IMR-90 (cell line): Measurements from ENCODE around the gene THY1. TPM values are rescaled to one million over a fixed set of nuclear protein-coding genes. Genes with fewer than 3 reads are reported as not detected.
A peak's percentile ranks its signal among the peaks of the same experiment; 100 is the strongest.

Experiments used
- ATAC-seq: fragments of 200-7000 bp; cut with Tn5 transposase; 2 replicates; pipeline ENCODE4 v1.9.1; 2020; ENCODE audit warnings: low read depth, mild to moderate bottlenecking, moderate library complexity
- BruUV-seq: library from RNA; stranded (reverse); fragments of 400-500 nt; replicated peaks from 2 replicates; lab custom pipeline; 2021; lab: Mats Ljungman, UMichigan
- CTCF ChIA-PET: fragments of 300-600 bp; formaldehyde crosslinking; extraction: SDS; loops from one replicate; lab custom pipeline; 2021; ENCODE audit warnings: antibody characterized with exemption; lab: Yijun Ruan, JAX
- POLR2A ChIA-PET: fragments of 300-600 bp; sonication (Branson Sonifier 250); formaldehyde crosslinking; loops from one replicate; lab custom pipeline; 2022; ENCODE audit warnings: antibody characterized with exemption; ENCODE audit not compliant: unreplicated experiment; lab: Charles Lee
- DNase-seq: peaks from one replicate; pipeline ENCODE4 v3.0.0; 2013
- H2AFZ ChIP-seq: replicated peaks from 2 replicates; pipeline ENCODE3; 2013; ENCODE audit warnings: low read length, mild to moderate bottlenecking; ENCODE audit not compliant: poor library complexity
- H2AK5ac ChIP-seq: 2 replicates; pipeline ENCODE4 v1.6.1; 2013; ENCODE audit warnings: low read depth, low read length, inconsistent platforms
- H2AK9ac ChIP-seq: replicated peaks from 2 replicates; pipeline ENCODE3; 2013; ENCODE audit warnings: mild to moderate bottlenecking, low read depth, low read length, moderate library complexity; ENCODE audit not compliant: poor library complexity
- H2BK120ac ChIP-seq: 2 replicates; pipeline ENCODE4 v1.6.1; 2013; ENCODE audit warnings: low read depth, low read length, inconsistent platforms
- H2BK15ac ChIP-seq: 3 replicates; pipeline ENCODE4 v1.6.1; 2013; ENCODE audit warnings: low read depth, low read length, inconsistent platforms
- H2BK20ac ChIP-seq: 2 replicates; pipeline ENCODE4 v1.6.1; 2013; ENCODE audit warnings: low read depth, mild to moderate bottlenecking, inconsistent platforms, low read length, moderate library complexity
- H2BK5ac ChIP-seq: 2 replicates; pipeline ENCODE4 v1.6.1; 2013; ENCODE audit warnings: mild to moderate bottlenecking, low read depth, low read length, inconsistent platforms; ENCODE audit not compliant: poor library complexity, severe bottlenecking
- H3K14ac ChIP-seq: replicated peaks from 2 replicates; pipeline ENCODE4 v1.6.1; 2013; ENCODE audit warnings: low read depth, low read length, inconsistent platforms
- H3K18ac ChIP-seq: 2 replicates; pipeline ENCODE4 v1.6.1; 2013; ENCODE audit warnings: low read depth, low read length, control low read depth
- H3K23ac ChIP-seq: 2 replicates; pipeline ENCODE4 v1.6.1; 2013; ENCODE audit warnings: low read depth, low read length, inconsistent platforms
- H3K27ac ChIP-seq: 2 replicates; pipeline ENCODE4 v1.5.1; 2013; ENCODE audit warnings: mild to moderate bottlenecking, control low read depth, low read length; ENCODE audit not compliant: insufficient read depth
- H3K27me3 ChIP-seq: 2 replicates; pipeline ENCODE4 v1.6.1; 2013; ENCODE audit warnings: low read length; ENCODE audit not compliant: control insufficient read depth, insufficient read depth
- H3K36me3 ChIP-seq: 2 replicates; pipeline ENCODE4 v1.6.1; 2013; ENCODE audit warnings: low read length, mixed read lengths; ENCODE audit not compliant: control insufficient read depth, insufficient read depth
- H3K4ac ChIP-seq: 2 replicates; pipeline ENCODE4 v1.6.1; 2013; ENCODE audit warnings: low read depth, low read length, inconsistent platforms
- H3K4me1 ChIP-seq: 2 replicates; pipeline ENCODE4 v1.6.1; 2013; ENCODE audit warnings: low read length, mixed read lengths; ENCODE audit not compliant: control insufficient read depth, insufficient read depth
- H3K4me2 ChIP-seq: 2 replicates; pipeline ENCODE4 v1.6.1; 2013; ENCODE audit warnings: low read depth, mild to moderate bottlenecking, control low read depth, low read length, moderate library complexity
- H3K4me3 ChIP-seq: 2 replicates; pipeline ENCODE4 v1.5.1; 2013; ENCODE audit warnings: low read depth, mild to moderate bottlenecking, control low read depth, low read length, moderate library complexity; ENCODE audit not compliant: insufficient read depth
- H3K56ac ChIP-seq: 2 replicates; pipeline ENCODE4 v1.6.1; 2013; ENCODE audit warnings: low read length, inconsistent platforms; ENCODE audit not compliant: insufficient read depth; ENCODE audit errors: extremely low read depth
- H3K79me1 ChIP-seq, 2 experiments: 2 replicates each; pipeline ENCODE4 v1.6.1; 2013; ENCODE audit warnings: low read length in 2 of 2, inconsistent platforms in 1 of 2, low read depth in 1 of 2
- H3K9ac ChIP-seq: 2 replicates; pipeline ENCODE4 v1.6.1; 2013; ENCODE audit warnings: low read depth, low read length, control low read depth
- H3K9me1 ChIP-seq: 2 replicates; pipeline ENCODE4 v1.6.1; 2013; ENCODE audit warnings: low read length, inconsistent platforms; ENCODE audit not compliant: insufficient read depth
- H3K9me3 ChIP-seq: 2 replicates; pipeline ENCODE4 v1.6.1; 2013; ENCODE audit warnings: low read length; ENCODE audit not compliant: control insufficient read depth, insufficient read depth
- H4K20me1 ChIP-seq: 2 replicates; pipeline ENCODE4 v1.6.1; 2013; ENCODE audit warnings: low read length, inconsistent platforms; ENCODE audit not compliant: insufficient read depth
- H4K5ac ChIP-seq: 2 replicates; pipeline ENCODE4 v1.6.1; 2013; ENCODE audit warnings: mild to moderate bottlenecking, low read depth, low read length, control low read depth
- H4K8ac ChIP-seq, 2 experiments: 2 replicates each; pipeline ENCODE4 v1.6.1; 2013; ENCODE audit warnings: low read depth in 2 of 2, low read length in 2 of 2, control low read depth in 1 of 2, inconsistent platforms in 1 of 2
- H4K91ac ChIP-seq: 2 replicates; pipeline ENCODE4 v1.6.1; 2013; ENCODE audit warnings: low read depth, low read length, inconsistent platforms; ENCODE audit not compliant: insufficient read depth
- BHLHE40 ChIP-seq: fragments of 150-350 bp; IDR thresholded peaks from 2 replicates; pipeline ENCODE4 v1.6.1; 2016; ENCODE audit warnings: mild to moderate bottlenecking, low read depth, low read length
- CEBPB ChIP-seq: IDR thresholded peaks from 2 replicates; pipeline ENCODE4 v1.6.1; 2012; ENCODE audit warnings: low read depth, low read length, improper control_type of control experiment
- CHD1 ChIP-seq: IDR thresholded peaks from 2 replicates; pipeline ENCODE4 v1.6.1; 2012; ENCODE audit warnings: low read depth, low read length, improper control_type of control experiment
- FOS ChIP-seq: fragments of 150-350 bp; IDR thresholded peaks from 2 replicates; pipeline ENCODE4 v1.6.1; 2016; ENCODE audit warnings: low read depth, low read length
- MAFK ChIP-seq: IDR thresholded peaks from 2 replicates; pipeline ENCODE4 v1.6.1; 2012; ENCODE audit warnings: low read depth, low read length, improper control_type of control experiment
- MAZ ChIP-seq: IDR thresholded peaks from 2 replicates; pipeline ENCODE4 v1.6.1; 2012; ENCODE audit warnings: low read depth, mild to moderate bottlenecking, low read length, improper control_type of control experiment, moderate library complexity, borderline replicate concordance
- MXI1 ChIP-seq: IDR thresholded peaks from 2 replicates; pipeline ENCODE4 v1.6.1; 2012; ENCODE audit warnings: low read depth, mild to moderate bottlenecking, low read length, moderate library complexity, borderline replicate concordance
- NFE2L2 ChIP-seq: fragments of 150-350 bp; IDR thresholded peaks from 2 replicates; pipeline ENCODE4 v1.6.1; 2016; ENCODE audit warnings: low read depth, mild to moderate bottlenecking, low read length
- POLR2A ChIP-seq: IDR thresholded peaks from 2 replicates; pipeline ENCODE4 v1.6.1; 2012; ENCODE audit warnings: mild to moderate bottlenecking, low read depth, low read length
- RAD21 ChIP-seq: IDR thresholded peaks from 2 replicates; pipeline ENCODE4 v1.6.1; 2012; ENCODE audit warnings: low read length, improper control_type of control experiment
- RCOR1 ChIP-seq: IDR thresholded peaks from 2 replicates; pipeline ENCODE4 v1.6.1; 2012; ENCODE audit warnings: mild to moderate bottlenecking, low read length, improper control_type of control experiment; ENCODE audit not compliant: insufficient replicate concordance
- RFX5 ChIP-seq: IDR thresholded peaks from 2 replicates; pipeline ENCODE4 v1.8.0; 2012; ENCODE audit warnings: low read depth, mild to moderate bottlenecking, low read length, moderate library complexity
- SMC3 ChIP-seq: fragments of 150-350 bp; IDR thresholded peaks from 2 replicates; pipeline ENCODE4 v1.6.1; 2016; ENCODE audit warnings: low read depth, mild to moderate bottlenecking, antibody characterized with exemption, low read length, moderate library complexity
- whole genome bisulfite sequencing, 2 experiments: methylation state at CpG; one replicate each; pipeline versions ENCODE4 v1.1.5 to v1.1.7; 2013; ENCODE audit warnings: missing lambda C conversion rate in 2 of 2; ENCODE audit not compliant: insufficient read length in 1 of 2; ENCODE audit errors: extremely low coverage in 2 of 2; 5-methylcytosine and 5-hydroxymethylcytosine counted together
- dilution Hi-C: fragments of 300-500 bp; cut with HindIII; formaldehyde crosslinking; loops from one replicate; pipeline ENCODE4 v1.14.3; 2018; ENCODE audit warnings: low sequenced_read_pairs; ENCODE audit not compliant: unreplicated experiment
- in situ Hi-C: fragments of 300-500 bp; cut with MboI; formaldehyde crosslinking; loops from 3 replicates; pipeline ENCODE4 v1.14.3; 2019; ENCODE audit warnings: low sequenced_read_pairs, inconsistent platforms, mixed read lengths
- intact Hi-C: fragments of 100-400 bp; cut with micrococcal nuclease; formaldehyde crosslinking; loops from 2 replicates; pipeline ENCODE4 v1.10.0; 2022
- polyA plus RNA-seq, 3 experiments: library from polyadenylated mRNA; depleted of rRNA; stranded (reverse); fragments of >200 nt; gene quantifications; 2 replicates each; pipeline ENCODE4 v1.2.3, GENCODE V29; 2012; ENCODE audit warnings: low replicate concordance in 1 of 3
- total RNA-seq: library from RNA; depleted of rRNA; stranded (reverse); fragments of >200 nt; gene quantifications from 2 replicates; pipeline ENCODE4 v1.2.3, GENCODE V29; 2012
- TF ChIP-seq, protein P1 (sequence below): fragments of 150-350 bp; IDR thresholded peaks from 2 replicates; pipeline ENCODE4 v1.6.1; 2016; ENCODE audit warnings: low read depth, mild to moderate bottlenecking, low read length, moderate library complexity, borderline replicate concordance
- TF ChIP-seq, protein P2 (sequence below): fragments of 150-350 bp; IDR thresholded peaks from 2 replicates; pipeline ENCODE4 v1.6.1; 2017; ENCODE audit warnings: mild to moderate bottlenecking, antibody characterized with exemption, low read length, low read depth

The THY1 gene
- total and polyA plus RNA-seq, 2 of the 4 experiments (the other 2 are of a cell fraction), result 703 to 2,603 TPM

DNA sequence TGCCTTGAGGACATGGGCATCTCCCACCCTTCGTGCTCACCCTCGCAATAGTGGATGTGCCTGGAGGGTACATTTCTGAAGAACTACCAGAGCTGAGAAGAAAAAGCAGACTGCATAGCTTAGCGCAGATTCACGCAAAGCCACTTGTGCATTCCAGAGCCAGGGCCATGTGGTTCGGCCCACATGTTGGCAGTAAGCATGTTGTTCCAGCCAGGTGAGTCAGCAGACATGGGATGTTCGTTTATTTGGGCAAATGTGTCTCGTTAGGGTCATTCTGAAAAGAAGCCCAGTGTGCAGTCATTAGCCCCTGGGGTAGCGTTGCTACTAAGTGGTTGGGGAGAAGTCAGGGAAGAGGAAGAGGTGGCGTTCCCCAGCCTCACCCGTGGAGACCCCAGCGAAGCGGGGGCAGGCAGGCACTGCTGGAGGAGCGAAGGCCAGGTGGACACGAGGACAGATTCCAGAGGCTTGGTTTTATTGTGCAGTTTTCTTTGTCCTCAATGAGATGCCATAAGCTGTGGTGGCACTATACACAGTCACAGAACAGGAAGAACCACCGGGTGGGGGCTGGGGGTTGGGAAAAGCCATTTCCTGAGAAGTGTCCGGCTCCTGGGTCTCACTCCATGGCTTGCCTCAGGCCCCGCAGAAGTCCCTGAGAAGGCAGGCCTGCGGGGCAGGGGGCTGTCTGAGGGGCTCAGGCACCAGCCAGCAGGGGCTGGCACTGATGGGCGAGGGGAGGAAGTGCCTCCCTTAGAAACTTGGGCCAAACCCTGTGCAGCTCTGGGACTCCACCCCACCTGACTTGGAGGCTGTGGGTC is 5.0 kb downstream of the THY1 start:
- in situ Hi-C loops (no loop called here), dilution Hi-C loops (no loop called here), intact Hi-C loops (no loop called here)
- peak overlapping the region; percentile 1; the same call in 1 of the 2 replicates for H4K5ac ChIP-seq
- CTCF ChIA-PET, result interaction anchor here (0.6 to 1.6 kb wide), 6 partner anchors 9 to 69 kb away, joined by 3 to 5 read pairs (median 3); no protein-coding TSS in a partner anchor
- peaks cover 26% of the 10 kb centered on the region for H3K36me3 ChIP-seq
- peak overlapping the region; percentile 53 for H3K14ac ChIP-seq
- H3K18ac ChIP-seq, result peak overlapping the region; percentile 30; the same call in 1 of the 2 replicates
- H3K4me3 ChIP-seq, result no peak overlapping the region
- H3K4me2 ChIP-seq, result peak overlapping the region; percentile 22
- H3K9me1 ChIP-seq, result peaks cover 42% of the 10 kb centered on the region
- H4K20me1 ChIP-seq, result peaks cover 50% of the 10 kb centered on the region
- H2BK5ac ChIP-seq, result peak overlapping the region; percentile 84
- peak overlapping the region; percentile 62 for H4K91ac ChIP-seq
- H3K9ac ChIP-seq, result peak overlapping the region; percentile 1; the same call in 1 of the 2 replicates
- no peaks in the 10 kb centered on the region for H3K27me3 ChIP-seq
- peak; percentile 50 for ATAC-seq
- H3K79me1 ChIP-seq, result peaks cover 20 to 59% of the 10 kb centered on the region in 2 experiments
- peak overlapping the region; percentile 49 for H2AK5ac ChIP-seq
- peak overlapping the region; percentile 20; the same call in 1 of the 2 replicates for H2BK20ac ChIP-seq
- no TSS peak for BruUV-seq
- peak overlapping the region; percentile 36 for H2AFZ ChIP-seq
- peak overlapping the region; percentile 74 for H2AK9ac ChIP-seq
- peak overlapping the region; percentile 47 for H3K27ac ChIP-seq
- H3K23ac ChIP-seq, result peak overlapping the region; percentile 83
- peak overlapping the region; percentile 67 for H2BK120ac ChIP-seq
- peak; percentile 96 for DNase-seq
- H3K4ac ChIP-seq, result peak overlapping the region; percentile 89
- 78% methylated on average over 7 of the region's 19 CpGs; no CpG with 5 or more reads in 1 of the 2 experiments for WGBS, 2 experiments
- H4K8ac ChIP-seq, result peak overlapping the region in 1 of 2 experiments; percentile 75; a peak in 2 of 4 replicates
- peak overlapping the region; percentile 67 for H3K56ac ChIP-seq
- peaks cover 26% of the 10 kb centered on the region for H3K4me1 ChIP-seq
- H2BK15ac ChIP-seq, result peak overlapping the region; percentile 23; the same call in 1 of the 3 replicates
- POLR2A ChIA-PET, result interaction anchor here (0.8 to 1.6 kb wide), 3 partner anchors 42 to 57 kb away, joined by 3 to 6 read pairs (median 3); no protein-coding TSS in a partner anchor
- no peaks in the 10 kb centered on the region for H3K9me3 ChIP-seq
- no peak for TF ChIP-seq CHD1
- no peak for TF ChIP-seq RAD21
- no peak for TF ChIP-seq RFX5
- no peak; the same call in 1 of the 2 replicates for TF ChIP-seq MAZ
- TF ChIP-seq RCOR1, result no peak
- no peak for TF ChIP-seq SMC3
- TF ChIP-seq, protein P1, sequence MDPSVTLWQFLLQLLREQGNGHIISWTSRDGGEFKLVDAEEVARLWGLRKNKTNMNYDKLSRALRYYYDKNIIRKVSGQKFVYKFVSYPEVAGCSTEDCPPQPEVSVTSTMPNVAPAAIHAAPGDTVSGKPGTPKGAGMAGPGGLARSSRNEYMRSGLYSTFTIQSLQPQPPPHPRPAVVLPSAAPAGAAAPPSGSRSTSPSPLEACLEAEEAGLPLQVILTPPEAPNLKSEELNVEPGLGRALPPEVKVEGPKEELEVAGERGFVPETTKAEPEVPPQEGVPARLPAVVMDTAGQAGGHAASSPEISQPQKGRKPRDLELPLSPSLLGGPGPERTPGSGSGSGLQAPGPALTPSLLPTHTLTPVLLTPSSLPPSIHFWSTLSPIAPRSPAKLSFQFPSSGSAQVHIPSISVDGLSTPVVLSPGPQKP, result no peak
- TF ChIP-seq MXI1, result peak; percentile 100
- TF ChIP-seq MAFK, result peak; percentile 48
- TF ChIP-seq, protein P2, sequence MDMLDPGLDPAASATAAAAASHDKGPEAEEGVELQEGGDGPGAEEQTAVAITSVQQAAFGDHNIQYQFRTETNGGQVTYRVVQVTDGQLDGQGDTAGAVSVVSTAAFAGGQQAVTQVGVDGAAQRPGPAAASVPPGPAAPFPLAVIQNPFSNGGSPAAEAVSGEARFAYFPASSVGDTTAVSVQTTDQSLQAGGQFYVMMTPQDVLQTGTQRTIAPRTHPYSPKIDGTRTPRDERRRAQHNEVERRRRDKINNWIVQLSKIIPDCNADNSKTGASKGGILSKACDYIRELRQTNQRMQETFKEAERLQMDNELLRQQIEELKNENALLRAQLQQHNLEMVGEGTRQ, result peak; percentile 98
- peak; percentile 61 for TF ChIP-seq BHLHE40
- TF ChIP-seq FOS, result peak; percentile 79
- TF ChIP-seq NFE2L2, result peak; percentile 32; the same call in 1 of the 2 replicates
- TF ChIP-seq CEBPB, result no peak
- TF ChIP-seq POLR2A, result no peak
